ENCODE measurements around the gene NYAP1. TPM values are rescaled to one million over a fixed set of nuclear protein-coding genes. Genes with fewer than 3 reads are reported as not detected.
"Not testable (repeated sequence)": the region's sequence is repeated elsewhere in the genome, so short reads cannot be mapped to it uniquely, and the experiment has no call there.

NYAP1 gene
- total RNA-seq, 6 experiments from 2014 or later = 0.50 to 0.99 (median 0.86) TPM

- TF ChIP-seq, protein P1, sequence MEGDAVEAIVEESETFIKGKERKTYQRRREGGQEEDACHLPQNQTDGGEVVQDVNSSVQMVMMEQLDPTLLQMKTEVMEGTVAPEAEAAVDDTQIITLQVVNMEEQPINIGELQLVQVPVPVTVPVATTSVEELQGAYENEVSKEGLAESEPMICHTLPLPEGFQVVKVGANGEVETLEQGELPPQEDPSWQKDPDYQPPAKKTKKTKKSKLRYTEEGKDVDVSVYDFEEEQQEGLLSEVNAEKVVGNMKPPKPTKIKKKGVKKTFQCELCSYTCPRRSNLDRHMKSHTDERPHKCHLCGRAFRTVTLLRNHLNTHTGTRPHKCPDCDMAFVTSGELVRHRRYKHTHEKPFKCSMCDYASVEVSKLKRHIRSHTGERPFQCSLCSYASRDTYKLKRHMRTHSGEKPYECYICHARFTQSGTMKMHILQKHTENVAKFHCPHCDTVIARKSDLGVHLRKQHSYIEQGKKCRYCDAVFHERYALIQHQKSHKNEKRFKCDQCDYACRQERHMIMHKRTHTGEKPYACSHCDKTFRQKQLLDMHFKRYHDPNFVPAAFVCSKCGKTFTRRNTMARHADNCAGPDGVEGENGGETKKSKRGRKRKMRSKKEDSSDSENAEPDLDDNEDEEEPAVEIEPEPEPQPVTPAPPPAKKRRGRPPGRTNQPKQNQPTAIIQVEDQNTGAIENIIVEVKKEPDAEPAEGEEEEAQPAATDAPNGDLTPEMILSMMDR (IDR thresholded peaks at IDR 0.05) = no peak
- Mint-ChIP-seq H3K4me1 (ENCODE audit: low read depth) (peaks cover 41% of the 10 kb centered on the region), H3K36me3 (ENCODE audit: low read depth) (no peaks in the 10 kb centered on the region), H3K27ac (no peak overlapping the region), H3K27me3 (ENCODE audit: insufficient read depth) (no peaks in the 10 kb centered on the region; the same call in 1 of the 2 replicates), H3K9me3 (no peaks in the 10 kb centered on the region), H3K4me3 (peak overlapping the region; percentile 81)
- no peak for DNase-seq
These were observed 56.5 kb downstream of the NYAP1 start for GRCh38 chr7:100540073-100540723.

- H3K27ac Mint-ChIP-seq; H3K27me3 Mint-ChIP-seq (ENCODE audit: insufficient read depth); DNase-seq; H3K36me3 Mint-ChIP-seq (ENCODE audit: low read depth); H3K4me3 Mint-ChIP-seq; H3K9me3 Mint-ChIP-seq: not testable (repeated sequence)
- H3K4me1 Mint-ChIP-seq (ENCODE audit: low read depth) = peaks cover 52% of the 10 kb centered on the region
These were observed 57.6 kb downstream of the NYAP1 start for GRCh38 chr7:100541309-100541708.

DNA sequence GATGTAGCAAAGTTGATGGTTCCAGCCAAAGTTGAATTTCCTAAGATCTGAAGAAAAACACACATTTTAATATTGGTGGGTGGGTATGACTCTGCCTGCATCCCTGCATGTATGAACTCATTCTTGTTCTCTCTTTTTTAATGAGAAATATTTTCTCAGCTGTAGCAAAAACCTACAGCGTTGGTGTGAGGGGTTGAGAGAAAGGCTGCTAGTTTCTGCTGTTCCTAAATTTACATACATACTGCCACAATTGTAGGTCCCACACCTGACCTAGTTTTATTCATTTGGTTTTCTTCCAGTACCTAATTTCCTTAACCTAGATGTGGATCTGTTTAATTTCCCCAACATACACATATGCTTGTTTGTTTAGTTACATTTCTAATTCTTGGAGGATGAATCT is 59.9 kb downstream of the NYAP1 start:
- Mint-ChIP-seq H3K4me1 (ENCODE audit: low read depth) (peaks cover 68% of the 10 kb centered on the region), H3K36me3 (ENCODE audit: low read depth) (no peaks in the 10 kb centered on the region), H3K27ac (no peak overlapping the region), H3K9me3 (no peaks in the 10 kb centered on the region), H3K4me3 (no peak overlapping the region), H3K27me3 (ENCODE audit: insufficient read depth) (0 out of 2 replicates have a peak, but pooled peaks cover 1% of the 10 kb centered on the region)
- DNase-seq = no peak
- TF ChIP-seq, protein P1 (IDR thresholded peaks at IDR 0.05) = no peak

GRCh38 chr7:100544386-100544785 is 60.7 kb downstream of the NYAP1 start:
- H3K36me3 Mint-ChIP-seq (ENCODE audit: low read depth) = no peaks in the 10 kb centered on the region
- no peak for DNase-seq
- no peaks in the 10 kb centered on the region for H3K9me3 Mint-ChIP-seq
- TF ChIP-seq, protein P1 (IDR thresholded peaks at IDR 0.05) = no peak
- H3K4me1 Mint-ChIP-seq (ENCODE audit: low read depth) = peaks cover 69% of the 10 kb centered on the region
- H3K27ac Mint-ChIP-seq = peak overlapping the region; percentile 89
- 0 out of 2 replicates have a peak, but pooled peaks cover 1% of the 10 kb centered on the region for H3K27me3 Mint-ChIP-seq (ENCODE audit: insufficient read depth)
- H3K4me3 Mint-ChIP-seq = peak overlapping the region; percentile 68; the same call in 1 of the 2 replicates

Other genes with a start within 250 kb of the NYAP1 start
- gene SPDYE3, start 176.2 kb upstream of the NYAP1 start, total RNA-seq (2021; fragmentation: NEBNext Ultra II Directional; extraction: Animal tissue kit (Norgen Biotek cat#: 25700)) = not detected
- 10 to 100 TPM in 4 of 6 experiments, 1 to 10 TPM in 2; 7.0 to 12.6 (median 10.6) TPM for gene PILRB, start 125.8 kb upstream of the NYAP1 start, total RNA-seq (2021; fragmentation: NEBNext Ultra II Directional; extraction: Animal tissue kit (Norgen Biotek cat#: 25700))
- under 1 TPM in 4 of 6 experiments, not detected in 2; 0.30 to 0.34 (median 0.31) TPM for gene PILRA, start 110.4 kb upstream of the NYAP1 start, total RNA-seq (2021; fragmentation: NEBNext Ultra II Directional; extraction: Animal tissue kit (Norgen Biotek cat#: 25700))
- gene ZCWPW1, start 55.2 kb upstream of the NYAP1 start, total RNA-seq (2021; fragmentation: NEBNext Ultra II Directional; extraction: Animal tissue kit (Norgen Biotek cat#: 25700)) = 1 to 10 TPM in 4 of 6 experiments, under 1 TPM in 2; 0.55 to 1.7 (median 1.2) TPM
- gene MEPCE, start 54.1 kb upstream of the NYAP1 start, total RNA-seq (2021; fragmentation: NEBNext Ultra II Directional; extraction: Animal tissue kit (Norgen Biotek cat#: 25700)) = 10 to 100 TPM; 38.7 to 42.9 (median 41.2) TPM
- 10 to 100 TPM; 22.9 to 33.6 (median 26.5) TPM for gene PPP1R35, start 47.4 kb upstream of the NYAP1 start, total RNA-seq (2021; fragmentation: NEBNext Ultra II Directional; extraction: Animal tissue kit (Norgen Biotek cat#: 25700))
- gene SPACDR, start 19.7 kb upstream of the NYAP1 start, total RNA-seq (2021; fragmentation: NEBNext Ultra II Directional; extraction: Animal tissue kit (Norgen Biotek cat#: 25700)) = 1 to 10 TPM in 3 of 6 experiments, under 1 TPM in 3; 0.66 to 1.6 (median 1.0) TPM
- 10 to 100 TPM; 50.6 to 54.5 (median 51.7) TPM for gene TSC22D4, start 4.7 kb upstream of the NYAP1 start, total RNA-seq (2021; fragmentation: NEBNext Ultra II Directional; extraction: Animal tissue kit (Norgen Biotek cat#: 25700))
- 10 to 100 TPM; 14.4 to 21.4 (median 18.9) TPM for gene AGFG2, start 55.3 kb downstream of the NYAP1 start, total RNA-seq (2021; fragmentation: NEBNext Ultra II Directional; extraction: Animal tissue kit (Norgen Biotek cat#: 25700))
- under 1 TPM in 3 of 6 experiments, not detected in 3; 0.40 to 0.87 (median 0.55) TPM for gene SAP25, start 90.0 kb downstream of the NYAP1 start, total RNA-seq (2021; fragmentation: NEBNext Ultra II Directional; extraction: Animal tissue kit (Norgen Biotek cat#: 25700))
- gene LRCH4, start 102.2 kb downstream of the NYAP1 start, total RNA-seq (2021; fragmentation: NEBNext Ultra II Directional; extraction: Animal tissue kit (Norgen Biotek cat#: 25700)) = 10 to 100 TPM; 34.7 to 40.6 (median 38.5) TPM
- gene FBXO24, start 102.4 kb downstream of the NYAP1 start, total RNA-seq (2021; fragmentation: NEBNext Ultra II Directional; extraction: Animal tissue kit (Norgen Biotek cat#: 25700)) = under 1 TPM; 0.20 to 0.47 (median 0.28) TPM
- 100 to 1,000 TPM; 291 to 396 (median 388) TPM for gene PCOLCE, start 118.4 kb downstream of the NYAP1 start, total RNA-seq (2021; fragmentation: NEBNext Ultra II Directional; extraction: Animal tissue kit (Norgen Biotek cat#: 25700))
- 10 to 100 TPM; 14.6 to 19.0 (median 17.4) TPM for gene MOSPD3, start 128.6 kb downstream of the NYAP1 start, total RNA-seq (2021; fragmentation: NEBNext Ultra II Directional; extraction: Animal tissue kit (Norgen Biotek cat#: 25700))
- gene TFR2, start 157.6 kb downstream of the NYAP1 start, total RNA-seq (2021; fragmentation: NEBNext Ultra II Directional; extraction: Animal tissue kit (Norgen Biotek cat#: 25700)) = 1 to 10 TPM in 1 of 6 experiments, under 1 TPM in 3, not detected in 2; 0.16 to 1.1 (median 0.27) TPM
- gene ACTL6B, start 172.5 kb downstream of the NYAP1 start, total RNA-seq (2021; fragmentation: NEBNext Ultra II Directional; extraction: Animal tissue kit (Norgen Biotek cat#: 25700)) = not detected
- 100 to 1,000 TPM; 301 to 369 (median 322) TPM for gene GNB2, start 189.8 kb downstream of the NYAP1 start, total RNA-seq (2021; fragmentation: NEBNext Ultra II Directional; extraction: Animal tissue kit (Norgen Biotek cat#: 25700))
- 10 to 100 TPM; 17.7 to 21.8 (median 19.2) TPM for gene GIGYF1, start 210.3 kb downstream of the NYAP1 start, total RNA-seq (2021; fragmentation: NEBNext Ultra II Directional; extraction: Animal tissue kit (Norgen Biotek cat#: 25700))
- gene POP7, start 222.2 kb downstream of the NYAP1 start, total RNA-seq (2021; fragmentation: NEBNext Ultra II Directional; extraction: Animal tissue kit (Norgen Biotek cat#: 25700)) = 10 to 100 TPM; 30.2 to 42.2 (median 34.4) TPM
- not detected for gene EPO, start 236.5 kb downstream of the NYAP1 start, total RNA-seq (2021; fragmentation: NEBNext Ultra II Directional; extraction: Animal tissue kit (Norgen Biotek cat#: 25700))
- not detected for gene ZAN, start 249.7 kb downstream of the NYAP1 start, total RNA-seq (2021; fragmentation: NEBNext Ultra II Directional; extraction: Animal tissue kit (Norgen Biotek cat#: 25700))

Data from HFFc6 (cell line).